Measurements from ENCODE around the gene MED27.

DNA sequence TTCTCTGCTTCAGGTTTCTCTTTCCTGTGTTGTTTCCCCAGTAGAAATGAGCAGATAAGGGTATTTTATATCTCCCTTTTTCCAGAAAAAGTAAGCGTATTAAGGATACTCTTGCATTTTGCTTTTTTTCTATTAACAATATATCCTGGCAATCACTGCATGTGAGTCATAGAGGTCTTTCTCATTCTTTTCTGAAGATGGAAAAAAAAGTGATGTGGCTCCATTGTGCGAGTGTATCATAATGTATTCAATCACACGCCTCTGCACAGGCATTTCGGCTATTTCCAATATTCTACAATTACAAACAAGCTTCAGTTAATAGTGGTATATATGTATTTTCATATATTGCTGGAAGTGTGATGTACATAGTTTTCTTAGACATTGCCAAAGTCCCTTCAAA is 155.9 kb downstream of the MED27 start:
- TF ChIP-seq, protein P1, sequence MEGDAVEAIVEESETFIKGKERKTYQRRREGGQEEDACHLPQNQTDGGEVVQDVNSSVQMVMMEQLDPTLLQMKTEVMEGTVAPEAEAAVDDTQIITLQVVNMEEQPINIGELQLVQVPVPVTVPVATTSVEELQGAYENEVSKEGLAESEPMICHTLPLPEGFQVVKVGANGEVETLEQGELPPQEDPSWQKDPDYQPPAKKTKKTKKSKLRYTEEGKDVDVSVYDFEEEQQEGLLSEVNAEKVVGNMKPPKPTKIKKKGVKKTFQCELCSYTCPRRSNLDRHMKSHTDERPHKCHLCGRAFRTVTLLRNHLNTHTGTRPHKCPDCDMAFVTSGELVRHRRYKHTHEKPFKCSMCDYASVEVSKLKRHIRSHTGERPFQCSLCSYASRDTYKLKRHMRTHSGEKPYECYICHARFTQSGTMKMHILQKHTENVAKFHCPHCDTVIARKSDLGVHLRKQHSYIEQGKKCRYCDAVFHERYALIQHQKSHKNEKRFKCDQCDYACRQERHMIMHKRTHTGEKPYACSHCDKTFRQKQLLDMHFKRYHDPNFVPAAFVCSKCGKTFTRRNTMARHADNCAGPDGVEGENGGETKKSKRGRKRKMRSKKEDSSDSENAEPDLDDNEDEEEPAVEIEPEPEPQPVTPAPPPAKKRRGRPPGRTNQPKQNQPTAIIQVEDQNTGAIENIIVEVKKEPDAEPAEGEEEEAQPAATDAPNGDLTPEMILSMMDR (conservative IDR thresholded peaks at IDR 0.05), result no peak
- no peak for TF ChIP-seq ZFX (IDR thresholded peaks at IDR 0.05)

Measured in C4-2B (cell line).